Measurements from ENCODE around the gene ADCY7. TPM values are rescaled to one million over a fixed set of nuclear protein-coding genes. Genes with fewer than 3 reads are reported as not detected.

Gene ADCY7
- total RNA-seq, 1 experiment from 2014 or later, result 4.0 TPM

DNA sequence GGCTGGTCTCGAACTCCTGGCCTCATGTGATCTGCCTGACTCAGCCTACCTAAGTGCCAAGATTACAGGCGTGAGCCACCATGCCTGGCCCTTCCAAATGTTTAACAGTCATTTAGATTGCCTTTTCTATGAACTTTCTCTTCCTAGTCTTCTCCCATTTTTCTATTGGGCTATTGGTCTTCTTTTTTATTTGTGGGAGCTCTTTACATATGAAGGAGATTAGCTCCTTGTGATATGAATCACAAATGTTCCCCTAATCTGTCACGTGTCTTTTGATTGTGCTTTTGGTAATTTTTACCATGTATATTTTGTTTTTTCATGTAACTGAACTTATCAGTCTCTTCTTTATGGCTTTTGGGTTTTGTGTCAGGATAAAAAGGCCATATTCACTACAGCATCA lies 11.9 kb downstream of the ADCY7 start:
- WGBS (ENCODE audit: extremely low coverage, insufficient read length, low lambda C conversion rate), result no CpG with 5 or more reads among the region's 3 CpGs
- Mint-ChIP-seq H3K4me1 (peaks cover 16 to 27% of the 10 kb centered on the region in 2 experiments), H3K4me3 (no peak overlapping the region), H3K36me3 (ENCODE audit: insufficient read depth in 1 of 3, low read depth in 3 of 3) (peaks cover 0 to 9% (median 0%) of the 10 kb centered on the region in 3 experiments; a peak in 3 of 7 replicates), H3K9me3 (peaks cover 2 to 5% of the 10 kb centered on the region in 2 experiments; a peak in 3 of 5 replicates), H3K27me3 (ENCODE audit: low read depth) (no peaks in the 10 kb centered on the region; the same call in 1 of the 2 replicates), H3K27ac (no peak overlapping the region; a peak in 1 of 7 replicates)
- Histone ChIP-seq H3K23me2 (ENCODE audit: insufficient read length, low read depth, low read length, poor library complexity, severe bottlenecking) (no peaks in the 10 kb centered on the region), H3K79me1 (ENCODE audit: insufficient read depth, low read depth, low read length, poor library complexity, severe bottlenecking) (no peaks in the 10 kb centered on the region), H3K79me2 (ENCODE audit: insufficient read depth, low read length) (no peaks in the 10 kb centered on the region), H4K8ac (replicated peaks; ENCODE audit: insufficient read length, low read depth, low read length) (no peak overlapping the region), H3K56ac (ENCODE audit: insufficient read length, low read depth, low read length) (no peak overlapping the region), H2AFZ (ENCODE audit: low read length) (no peak overlapping the region), H3K4me2 (ENCODE audit: insufficient read depth, insufficient read length, low read length) (no peak overlapping the region), H4K5ac (ENCODE audit: insufficient read length, low read depth, low read length) (no peak overlapping the region), H2BK20ac (ENCODE audit: low read depth, low read length, poor library complexity, severe bottlenecking) (no peak overlapping the region), H2BK120ac (ENCODE audit: low read depth, low read length, poor library complexity, severe bottlenecking) (no peak overlapping the region), H3K4ac (ENCODE audit: low read depth, low read length) (no peak overlapping the region), H2BK5ac (ENCODE audit: insufficient read length, low read length) (no peak overlapping the region), H3K9ac (ENCODE audit: extremely low read depth, insufficient read length, low read length) (no peak overlapping the region), H3K27me3 (ENCODE audit: insufficient read depth, low read length) (no peaks in the 10 kb centered on the region), H3K9me3 (ENCODE audit: control insufficient read depth, low read depth, low read length) (no peaks in the 10 kb centered on the region), H3K18ac (ENCODE audit: insufficient read length, low read depth, low read length) (no peak overlapping the region), H4K91ac (ENCODE audit: insufficient read length, low read depth, low read length) (no peak overlapping the region), H3K23ac (ENCODE audit: insufficient read length, low read depth, low read length) (no peak overlapping the region), H2AK5ac (ENCODE audit: insufficient read length, low read length) (no peak overlapping the region), H3K27ac (ENCODE audit: insufficient read length, low read depth, low read length) (no peak overlapping the region), H2BK12ac (ENCODE audit: insufficient read length, low read depth, low read length) (no peak overlapping the region), H3K4me1 (ENCODE audit: insufficient read depth, low read length) (0 out of 2 replicates have a peak, but pooled peaks cover 3% of the 10 kb centered on the region), H4K20me1 (ENCODE audit: control insufficient read depth, insufficient read depth, insufficient read length) (no peaks in the 10 kb centered on the region), H2BK15ac (ENCODE audit: low read depth, low read length) (no peak overlapping the region), H3T11ph (ENCODE audit: low read length) (no peak overlapping the region), H3K14ac (ENCODE audit: insufficient read depth, low read length) (no peak overlapping the region)
- no peak for DNase-seq
- TF ChIP-seq, protein P1, sequence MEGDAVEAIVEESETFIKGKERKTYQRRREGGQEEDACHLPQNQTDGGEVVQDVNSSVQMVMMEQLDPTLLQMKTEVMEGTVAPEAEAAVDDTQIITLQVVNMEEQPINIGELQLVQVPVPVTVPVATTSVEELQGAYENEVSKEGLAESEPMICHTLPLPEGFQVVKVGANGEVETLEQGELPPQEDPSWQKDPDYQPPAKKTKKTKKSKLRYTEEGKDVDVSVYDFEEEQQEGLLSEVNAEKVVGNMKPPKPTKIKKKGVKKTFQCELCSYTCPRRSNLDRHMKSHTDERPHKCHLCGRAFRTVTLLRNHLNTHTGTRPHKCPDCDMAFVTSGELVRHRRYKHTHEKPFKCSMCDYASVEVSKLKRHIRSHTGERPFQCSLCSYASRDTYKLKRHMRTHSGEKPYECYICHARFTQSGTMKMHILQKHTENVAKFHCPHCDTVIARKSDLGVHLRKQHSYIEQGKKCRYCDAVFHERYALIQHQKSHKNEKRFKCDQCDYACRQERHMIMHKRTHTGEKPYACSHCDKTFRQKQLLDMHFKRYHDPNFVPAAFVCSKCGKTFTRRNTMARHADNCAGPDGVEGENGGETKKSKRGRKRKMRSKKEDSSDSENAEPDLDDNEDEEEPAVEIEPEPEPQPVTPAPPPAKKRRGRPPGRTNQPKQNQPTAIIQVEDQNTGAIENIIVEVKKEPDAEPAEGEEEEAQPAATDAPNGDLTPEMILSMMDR (conservative IDR thresholded peaks at IDR 0.05), result no peak

Data from H9 (cell line).